NCI-H1694 treated with DMSO at 0.1 percent for 48 hours (cell line): ENCODE measurements around the gene LARP1.
"Not testable (repeated sequence)": the region's sequence is repeated elsewhere in the genome, so short reads cannot be mapped to it uniquely, and the experiment has no call there.

Experiments used
- DNase-seq: peaks from one replicate; lab custom pipeline; 2025; lab: John Stamatoyannopoulos, UW

The LARP1 gene

DNA sequence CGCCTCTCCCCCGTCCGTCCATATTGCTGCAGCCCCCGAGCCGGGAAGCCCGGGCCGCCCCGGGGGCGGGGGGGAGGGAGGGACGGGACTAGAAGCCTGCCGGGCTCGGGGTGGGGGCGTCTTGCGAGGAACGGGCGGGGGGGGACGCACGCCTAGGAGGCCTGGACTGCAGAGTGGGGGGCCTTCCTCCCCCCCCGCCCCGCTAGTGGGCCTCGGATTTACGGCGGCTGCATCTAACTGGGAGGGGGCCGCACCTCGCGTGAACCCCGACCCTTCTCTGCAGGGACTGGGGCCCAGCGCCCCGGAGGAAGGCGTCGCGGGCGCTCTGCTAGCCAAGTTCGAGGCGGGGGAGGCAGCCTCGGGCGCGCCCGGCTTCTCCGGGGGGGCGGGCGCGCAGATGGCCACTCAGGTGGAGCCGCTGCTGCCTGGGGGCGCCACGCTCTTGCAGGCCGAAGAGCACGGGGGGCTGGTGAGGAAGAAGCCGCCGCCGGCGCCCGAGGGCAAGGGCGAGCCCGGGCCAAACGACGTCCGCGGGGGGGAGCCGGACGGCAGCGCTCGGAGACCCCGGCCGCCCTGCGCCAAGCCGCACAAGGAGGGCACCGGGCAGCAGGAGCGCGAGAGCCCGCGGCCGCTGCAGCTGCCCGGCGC is at the start of gene LARP1:
Gene LARP1, plus strand, starts transcription at position 17 of the 648 bp plus-strand sequence. Its CDS starts 381 bp downstream, at position 398.
- no peak for DNase-seq

DNA sequence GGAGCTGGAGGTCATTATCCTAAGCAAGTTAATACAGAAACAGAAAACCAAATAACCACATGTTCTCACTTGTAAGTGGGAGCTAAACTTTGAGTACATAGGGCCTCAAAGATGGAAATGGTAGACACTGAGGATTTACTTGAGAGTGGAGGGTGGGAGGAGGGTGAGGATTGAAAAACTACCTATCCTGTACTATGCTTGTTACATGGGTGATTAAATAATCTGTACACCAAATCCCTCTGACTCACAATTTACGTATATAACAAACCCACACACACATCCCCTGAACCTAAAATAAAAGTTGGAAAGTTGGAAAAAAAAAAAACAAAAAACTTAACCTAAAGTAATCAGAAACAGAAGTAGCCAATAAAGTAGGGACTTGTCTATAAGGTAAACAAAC is 48.8 kb upstream of the LARP1 start:
- no peak for DNase-seq

DNA sequence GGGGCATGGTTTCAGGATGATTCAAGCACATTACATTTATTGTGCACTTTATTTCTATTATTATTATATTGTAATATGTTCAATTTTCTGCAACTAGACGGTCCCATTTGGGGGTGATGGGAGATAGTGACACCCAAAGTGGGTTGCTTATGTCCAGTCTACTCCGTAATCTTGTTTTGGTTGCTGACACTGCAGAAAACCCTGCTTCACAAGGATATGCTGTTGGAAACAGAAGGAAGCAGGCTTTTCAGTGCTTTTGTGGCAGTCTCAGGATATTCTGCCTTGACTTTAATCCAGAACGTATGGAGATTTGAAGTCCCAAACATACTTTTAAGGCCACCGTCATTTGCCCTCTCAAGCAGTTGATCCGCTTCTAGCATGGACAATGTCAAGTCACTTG is 47.5 kb upstream of the LARP1 start:
- no peak for DNase-seq

DNA sequence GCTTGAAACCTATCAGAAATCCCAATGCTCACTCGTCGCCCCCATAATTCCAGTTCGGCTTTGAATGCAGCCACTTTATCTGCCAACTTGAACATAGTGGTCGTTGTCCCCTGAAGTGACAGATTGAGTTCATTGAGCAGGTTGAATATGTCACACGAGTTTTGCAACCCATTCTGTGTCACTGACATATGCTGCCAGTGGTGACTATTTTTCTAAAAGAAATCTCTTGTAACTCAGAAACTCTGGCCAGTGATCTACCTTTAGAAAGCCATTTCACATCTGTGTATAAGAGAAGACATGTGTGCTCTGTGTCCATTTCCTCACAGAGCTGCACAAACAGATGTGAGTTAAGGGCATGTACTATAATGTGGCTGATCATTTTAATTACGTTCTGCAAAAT is 47.0 kb upstream of the LARP1 start:
- DNase-seq, result no peak

DNA sequence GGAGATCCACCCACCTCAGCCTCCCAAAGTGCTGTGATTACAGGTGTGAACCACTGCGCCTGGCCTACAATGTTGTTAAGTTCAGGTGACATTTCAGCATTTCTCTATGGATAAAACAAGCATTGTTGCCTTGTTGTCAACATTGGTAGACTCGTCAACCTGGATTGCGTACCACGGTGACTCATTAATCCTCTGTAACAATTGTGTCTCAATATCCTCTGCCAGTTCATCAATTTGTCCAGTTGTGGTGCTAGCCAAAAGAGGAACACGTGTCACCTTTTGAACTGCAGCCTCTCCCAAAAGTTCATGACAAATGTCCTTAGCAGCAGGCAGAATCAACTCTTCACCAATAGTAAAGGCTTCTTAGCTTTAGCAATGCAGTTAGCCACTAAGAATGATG is 46.3 kb upstream of the LARP1 start:
- DNase-seq, result no peak

DNA sequence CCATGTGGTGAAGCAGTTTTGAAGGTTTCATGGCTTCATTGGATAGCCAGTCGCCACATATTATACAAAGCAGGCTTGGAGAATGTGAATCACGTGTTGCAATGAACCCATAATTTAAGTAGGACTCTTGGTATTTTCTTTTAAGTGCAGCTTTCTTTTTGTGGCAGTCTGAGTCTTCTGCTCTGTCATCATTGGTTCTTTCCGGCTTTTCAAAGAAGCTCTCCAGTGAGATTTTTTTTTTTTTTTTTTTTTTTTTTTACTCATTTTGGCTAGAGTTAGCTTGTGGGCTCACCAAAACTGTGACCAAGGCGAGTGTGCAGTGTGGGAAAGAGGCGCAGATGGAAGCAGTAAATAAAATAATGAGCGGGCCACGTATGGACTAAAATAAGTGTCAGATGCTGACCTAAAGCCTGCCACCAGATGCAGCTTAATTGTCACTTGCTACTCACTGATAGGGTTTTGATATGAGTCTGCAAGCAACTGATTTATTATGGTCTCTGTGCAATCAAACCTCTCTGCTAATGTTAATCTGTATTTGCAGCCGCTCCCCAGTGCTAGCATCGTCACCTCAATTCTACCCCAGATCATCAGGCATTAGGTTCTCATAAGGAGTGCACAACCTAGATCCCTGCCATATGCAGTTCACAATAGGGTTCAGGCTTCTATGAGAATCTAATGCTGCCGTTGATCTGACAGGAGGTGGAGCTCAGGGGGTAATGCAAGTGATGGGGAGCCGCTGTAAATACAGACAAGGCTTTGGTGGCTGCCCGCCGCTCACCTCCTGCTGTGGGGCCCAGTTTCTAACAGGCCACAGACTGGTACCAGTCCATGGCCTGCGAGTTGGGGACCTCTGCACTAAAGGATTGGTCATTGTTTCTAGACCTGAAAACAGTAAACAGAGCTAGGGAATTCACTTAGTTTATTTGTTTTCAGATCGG is 45.5 kb upstream of the LARP1 start:
- no peak for DNase-seq

DNA sequence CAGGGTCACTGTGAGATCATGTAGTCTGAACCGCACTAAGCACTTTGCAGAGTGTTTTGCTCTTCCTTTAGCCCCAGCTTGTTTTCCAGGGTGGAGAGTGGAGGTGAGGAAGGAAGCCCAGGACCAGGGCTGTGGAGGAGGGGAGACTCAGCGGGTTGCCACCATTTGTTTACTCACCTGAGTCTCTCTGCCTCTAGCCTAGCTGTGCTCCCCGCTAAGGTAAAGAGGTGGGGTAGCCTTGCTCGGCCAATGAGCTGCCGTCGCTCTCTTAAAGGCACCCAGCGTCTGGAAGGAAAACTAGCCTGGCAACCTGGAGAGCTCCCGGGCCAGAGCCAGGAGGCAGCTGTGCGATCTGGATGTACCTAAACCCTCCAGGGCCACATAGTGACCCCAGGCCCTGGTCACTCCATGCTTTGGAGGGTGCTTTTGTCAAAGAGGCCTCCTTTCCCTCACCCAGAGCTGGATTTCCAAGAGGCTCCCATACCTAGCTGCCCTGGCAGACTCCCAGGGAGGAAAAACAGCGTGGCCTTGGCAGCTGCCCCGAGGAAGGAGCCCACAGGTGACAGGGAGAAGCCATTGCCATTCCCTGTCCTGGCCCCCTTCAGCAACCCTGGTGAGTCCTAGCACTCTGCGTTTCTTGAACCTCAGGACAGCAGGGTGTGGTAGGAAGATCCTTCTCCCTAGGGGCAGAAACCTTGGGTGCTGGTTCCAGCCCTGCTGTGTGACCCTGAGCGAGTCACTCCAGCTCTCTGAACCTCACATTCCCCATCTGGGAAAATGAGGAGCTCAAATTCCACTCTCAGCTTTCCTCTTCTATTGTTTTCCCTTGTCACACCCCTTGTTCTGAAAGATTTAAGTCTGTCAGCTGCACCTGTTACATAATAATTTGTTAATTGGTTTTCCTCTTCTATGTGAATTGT is 42.4 kb upstream of the LARP1 start:
- no peak for DNase-seq

DNA sequence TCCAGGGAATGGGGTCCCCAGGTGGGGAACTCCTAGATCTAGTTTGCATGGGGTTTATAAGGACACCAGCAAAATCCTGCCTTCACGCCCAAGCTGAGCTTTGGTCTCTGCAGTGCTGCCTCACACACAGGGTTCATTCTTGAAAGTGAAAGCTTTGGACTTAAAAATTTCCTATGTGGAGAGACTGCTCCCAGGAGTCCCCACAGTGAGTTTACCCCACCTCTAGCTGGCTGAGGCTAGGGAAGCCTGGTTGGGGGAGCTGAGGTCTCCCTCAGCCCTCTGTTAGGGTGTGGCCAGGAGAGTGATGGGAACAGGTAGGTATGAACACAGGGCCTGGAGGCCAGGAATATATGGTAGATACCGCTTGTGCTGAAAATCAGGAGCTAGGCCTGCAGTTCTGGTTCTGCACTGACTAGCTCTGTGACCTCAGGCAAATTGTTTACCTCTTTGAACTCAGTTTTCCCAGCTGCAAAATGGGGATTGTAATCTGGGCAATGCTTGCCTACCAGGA is 41.5 kb upstream of the LARP1 start:
- DNase-seq, result no peak

DNA sequence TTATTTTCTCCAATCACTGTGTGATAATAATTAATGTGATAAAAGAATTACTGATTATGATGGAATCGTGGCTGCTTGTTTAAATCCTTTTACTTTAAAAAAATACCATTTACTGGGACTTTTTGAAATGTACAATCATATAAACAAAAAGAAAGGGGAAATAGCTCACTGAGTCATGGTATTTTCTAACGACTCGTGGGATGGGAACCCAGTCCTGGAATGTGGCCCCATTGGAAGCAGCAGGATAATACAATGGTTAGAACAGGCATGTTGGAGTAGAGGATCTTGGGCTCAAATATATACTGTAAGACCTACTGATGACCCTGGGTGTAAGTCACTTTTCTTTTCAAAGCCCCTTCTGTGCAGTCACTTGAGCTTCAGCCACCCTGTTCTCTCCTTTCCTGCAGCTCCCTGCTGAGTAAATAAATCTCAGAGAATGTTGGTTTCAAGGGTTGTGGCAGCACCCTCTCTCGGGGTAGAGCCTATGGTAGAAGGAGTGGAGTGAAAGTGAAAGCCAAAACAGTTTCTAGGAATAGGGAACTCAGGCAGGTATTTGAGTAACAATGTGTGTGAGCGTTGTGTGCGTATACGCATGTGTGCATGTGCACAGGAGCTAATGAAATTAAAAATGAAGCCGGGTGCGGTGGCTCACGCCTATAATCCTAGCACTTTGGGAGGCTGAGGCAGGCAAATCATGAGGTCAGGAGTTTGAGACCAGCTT is 40.8 kb upstream of the LARP1 start:
- DNase-seq, result no peak

DNA sequence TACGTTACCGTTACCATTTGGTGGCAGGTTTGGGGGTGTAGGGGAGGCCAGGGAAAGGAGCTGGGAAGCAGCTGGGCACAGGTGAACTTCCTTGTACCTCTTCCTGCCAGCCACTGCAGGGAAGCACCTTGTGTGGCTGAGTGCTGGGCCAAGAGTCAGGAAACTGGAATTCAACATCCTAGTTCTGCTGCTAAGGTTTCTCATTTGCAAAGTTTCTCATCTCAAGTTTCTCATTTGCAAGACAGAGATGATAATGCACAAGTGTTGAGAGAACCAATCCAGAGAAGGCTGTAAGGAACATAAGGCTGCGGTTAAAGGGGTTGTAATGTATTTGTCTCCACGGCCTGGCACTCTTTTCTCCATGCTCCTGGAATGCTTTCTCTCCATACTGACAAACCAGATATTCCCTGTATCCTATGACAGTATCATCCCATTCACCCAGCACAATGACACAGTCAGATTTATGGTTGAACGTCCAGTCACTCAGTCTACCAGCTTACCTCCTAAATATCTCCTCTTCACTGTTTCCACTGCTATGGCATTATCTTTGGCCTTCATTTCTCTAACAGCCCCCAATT is 33.6 kb upstream of the LARP1 start:
- DNase-seq, result no peak

DNA sequence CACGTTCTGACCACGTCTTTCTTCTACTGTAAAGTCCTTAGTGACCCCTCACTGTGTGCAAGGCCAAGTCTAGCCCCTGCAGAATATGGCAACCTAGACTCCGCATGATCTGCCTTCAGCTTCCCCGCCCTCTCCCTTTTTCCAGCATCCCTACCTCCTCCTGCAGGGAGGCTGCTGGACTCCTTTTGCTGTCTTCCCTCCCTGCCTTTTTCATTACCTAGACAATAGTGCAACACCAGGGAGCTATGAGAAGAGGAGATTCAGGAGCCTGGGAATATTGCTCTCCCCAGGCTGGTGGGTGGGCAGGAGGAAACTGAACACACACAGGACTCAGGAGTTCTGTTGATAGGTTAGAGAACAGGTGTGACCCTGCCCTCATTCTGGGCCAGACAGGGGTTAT is 33.1 kb upstream of the LARP1 start:
- no peak for DNase-seq

DNA sequence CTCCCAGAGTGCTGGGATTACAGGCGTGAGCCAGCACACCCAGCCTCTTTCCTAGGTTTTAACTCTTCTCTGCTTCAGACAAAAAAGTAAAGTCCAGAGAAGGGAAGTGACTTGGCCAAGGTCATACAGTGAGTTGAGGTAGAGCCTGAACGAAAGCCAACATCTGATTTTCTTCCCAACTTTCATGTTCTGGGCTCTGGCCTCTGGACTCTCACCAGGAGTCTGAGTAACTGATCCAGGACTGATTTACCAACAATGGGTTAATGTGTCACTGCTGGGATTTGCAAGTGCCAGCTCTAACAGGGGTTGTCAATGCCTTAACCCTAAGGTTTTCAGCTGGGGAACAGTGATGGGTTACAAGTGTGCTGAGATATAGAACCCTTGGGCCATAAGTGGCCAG is 32.2 kb upstream of the LARP1 start:
- DNase-seq, result no peak

DNA sequence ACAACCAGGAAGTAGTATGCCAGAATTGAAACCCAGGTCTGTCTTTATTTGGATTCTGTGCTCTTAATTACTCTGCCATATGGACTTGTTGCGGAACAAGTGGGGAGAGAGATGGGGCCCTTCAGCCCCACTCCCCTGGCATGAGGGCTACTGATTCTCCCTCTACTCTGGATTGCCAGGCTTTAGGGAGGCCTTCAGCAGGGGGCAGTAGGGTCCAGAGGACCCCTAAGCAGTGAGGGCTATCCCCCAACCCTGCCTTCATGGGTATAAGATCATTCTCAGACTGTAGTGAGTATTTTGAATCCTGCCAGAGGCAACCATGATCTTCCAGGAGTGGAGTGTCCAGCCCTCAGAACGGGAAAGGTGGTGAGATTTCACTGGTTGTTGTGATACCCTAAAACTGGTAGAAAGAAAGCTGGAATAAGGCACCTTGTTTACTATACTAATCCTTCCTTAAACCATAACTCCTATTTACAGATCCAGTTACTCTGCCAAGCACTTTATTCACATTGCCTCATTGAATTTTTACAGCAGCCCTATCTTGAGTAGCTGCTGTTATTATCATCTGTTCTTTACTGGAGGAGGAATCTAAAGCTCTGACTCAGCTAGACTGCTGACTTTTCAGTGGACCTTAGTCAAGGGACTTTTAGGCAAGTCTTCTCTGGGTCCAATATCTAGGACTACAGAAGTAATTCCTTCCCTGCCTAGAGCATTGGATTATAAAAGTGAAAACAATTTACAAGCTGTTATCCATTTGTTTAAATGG is 31.3 kb upstream of the LARP1 start:
- DNase-seq, result no peak

DNA sequence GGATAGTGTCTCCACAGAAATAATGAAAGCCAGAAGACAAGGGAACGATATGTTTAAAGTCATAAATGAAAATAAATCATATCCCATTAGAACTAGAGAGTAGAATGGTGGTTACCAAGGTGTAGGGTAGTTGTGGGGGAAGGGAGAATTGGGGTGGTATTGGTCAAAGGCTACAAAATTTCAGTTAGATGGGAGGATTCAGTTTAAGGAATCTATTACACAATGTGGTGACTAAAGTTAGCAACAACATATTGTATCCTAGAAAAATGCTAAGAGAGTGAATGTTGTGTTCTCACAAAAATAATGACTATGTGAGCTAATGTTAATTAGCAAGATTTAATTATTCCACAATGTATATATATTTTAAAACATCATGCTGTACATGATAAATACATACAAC is 27.8 kb upstream of the LARP1 start:
- no peak for DNase-seq

DNA sequence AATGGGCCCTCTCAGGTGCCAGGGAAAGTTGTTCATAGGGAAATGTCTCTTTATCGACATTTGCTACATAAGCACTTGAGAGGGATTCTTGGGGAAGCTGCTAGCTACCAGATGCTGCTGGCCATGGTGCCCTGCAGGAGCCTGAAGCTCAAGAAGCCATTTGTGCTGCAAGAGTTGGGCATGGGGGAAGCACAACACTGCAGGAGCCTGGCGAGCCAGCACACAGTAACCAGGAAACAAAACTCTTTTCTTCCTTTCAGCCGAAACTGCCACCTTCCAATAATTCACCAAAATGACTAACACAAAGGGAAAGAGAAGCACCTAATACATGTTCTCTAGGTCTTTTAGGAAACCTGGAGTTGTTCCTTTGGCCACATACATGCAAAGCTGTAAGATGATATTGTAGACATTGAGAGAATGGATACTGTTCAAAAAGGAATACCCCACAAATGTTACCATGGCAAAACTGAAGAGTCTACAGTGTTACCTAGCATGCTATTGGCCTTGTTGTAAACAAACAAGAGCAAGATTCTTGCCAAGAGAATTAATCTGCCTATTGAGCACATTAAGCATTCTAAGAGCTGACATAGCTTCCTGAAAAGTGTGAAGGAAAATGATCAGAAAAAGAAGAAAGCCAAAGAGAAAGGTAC is 26.1 kb upstream of the LARP1 start:
- no peak for DNase-seq

DNA sequence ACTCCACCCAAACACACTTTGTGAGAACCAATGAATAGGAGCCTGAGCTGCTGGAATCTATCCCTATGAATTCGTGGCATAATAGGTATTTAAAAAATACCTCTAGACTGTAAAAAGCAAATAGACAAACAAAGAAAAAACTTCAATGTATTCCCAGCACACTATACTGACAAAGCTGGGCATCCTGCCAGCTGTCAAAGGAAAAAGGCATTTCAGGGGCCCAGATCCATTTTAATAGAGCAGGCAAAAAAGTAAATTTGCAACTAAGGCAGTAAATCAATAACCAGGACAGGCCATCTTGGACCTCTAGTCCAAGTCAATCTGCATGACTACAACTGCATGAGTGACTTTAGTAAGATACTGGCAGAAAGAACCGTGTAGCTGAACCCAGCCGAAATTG is 25.6 kb upstream of the LARP1 start:
- no peak for DNase-seq

DNA sequence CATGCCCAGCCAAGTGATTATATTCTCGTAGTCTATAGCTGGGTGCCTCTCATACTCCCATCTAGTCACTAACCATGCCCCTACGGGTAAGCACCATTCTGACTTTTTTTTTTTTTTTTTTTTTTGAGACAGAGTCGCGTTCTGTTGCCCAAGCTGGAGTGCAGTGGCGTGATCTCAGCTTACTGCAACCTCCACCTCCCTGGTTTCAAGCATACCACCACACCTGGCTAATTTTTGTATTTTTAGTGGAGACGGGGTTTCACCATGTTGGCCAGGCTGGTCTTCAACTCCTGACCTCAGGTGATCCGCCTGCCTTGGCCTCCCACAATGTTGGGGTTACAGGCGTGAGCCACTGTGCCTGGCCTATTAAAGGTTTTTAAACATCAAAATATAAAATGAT is 24.4 kb upstream of the LARP1 start:
- DNase-seq, result not testable (repeated sequence)

DNA sequence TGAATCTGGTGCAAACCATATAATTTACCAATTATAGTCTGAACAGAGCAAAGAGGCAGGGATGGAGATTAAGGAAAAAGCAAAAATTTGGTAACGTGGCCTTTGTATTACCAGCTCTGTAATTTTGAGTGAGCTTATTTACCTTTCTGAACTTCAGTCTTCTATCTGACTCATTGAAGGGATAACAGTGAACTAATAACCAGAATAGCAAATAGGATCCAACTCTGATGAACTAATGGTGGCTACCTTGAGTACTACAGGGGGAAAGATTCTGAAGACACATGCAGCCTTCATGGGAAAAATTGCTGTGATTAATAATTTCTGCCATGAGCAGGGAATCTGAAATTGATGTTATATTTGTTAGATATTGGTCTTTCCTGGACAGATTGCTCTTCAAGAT is 23.0 kb upstream of the LARP1 start:
- DNase-seq, result no peak

DNA sequence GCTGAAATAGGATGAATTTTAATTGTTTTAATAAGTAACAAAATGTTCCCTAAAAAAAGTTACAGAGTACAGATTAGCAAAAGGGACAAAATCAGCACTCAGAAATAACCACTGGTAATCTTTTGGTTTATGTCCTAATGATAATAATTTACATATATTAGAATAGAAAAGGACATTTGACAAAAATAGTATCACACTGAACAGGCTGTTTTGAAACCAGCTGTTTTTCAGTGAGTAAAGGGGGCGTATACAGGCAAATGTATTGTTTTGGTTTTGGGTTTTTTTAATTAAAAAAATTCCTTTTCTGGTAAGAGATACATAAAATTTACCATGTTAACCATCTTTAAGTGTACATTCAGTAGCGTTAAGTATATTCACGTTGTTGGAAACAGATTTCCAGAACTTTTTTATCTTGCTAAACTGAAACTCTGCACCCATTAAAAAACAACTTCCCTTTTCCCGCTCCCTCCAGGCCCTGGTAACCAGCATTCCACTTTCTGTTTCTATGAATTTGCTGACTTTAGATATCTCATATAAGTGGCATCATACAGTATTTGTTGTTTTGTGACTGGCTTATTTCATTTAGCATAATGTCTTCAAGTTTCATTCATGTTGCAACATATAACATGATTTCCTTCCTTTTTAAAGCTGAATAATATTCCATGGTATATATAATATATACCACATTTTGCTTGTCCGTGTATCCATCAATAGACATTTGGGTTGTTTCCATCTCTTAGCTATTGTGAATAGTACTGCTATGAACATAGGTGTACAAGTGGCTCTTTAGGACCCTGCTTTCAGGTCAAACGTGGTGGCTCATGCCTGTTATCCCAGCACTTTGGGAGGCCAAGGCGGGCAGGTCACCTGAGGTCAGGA is 20.6 kb upstream of the LARP1 start:
- DNase-seq, result no peak
